ENCODE measurements around the gene RFXAP. TPM values are rescaled to one million over a fixed set of nuclear protein-coding genes. Genes with fewer than 3 reads are reported as not detected.
"Not testable (repeated sequence)": the region's sequence is repeated elsewhere in the genome, so short reads cannot be mapped to it uniquely, and the experiment has no call there.

RFXAP gene
- total RNA-seq, 1 donor from 2014 or later, result 5.3 TPM

- Histone ChIP-seq H3K4me1 (no peaks in the 10 kb centered on the region), H3K36me3 (no peaks in the 10 kb centered on the region), H3K9me3 (no peaks in the 10 kb centered on the region), H3K27ac (no peak overlapping the region), H3K27me3 (no peaks in the 10 kb centered on the region), H3K4me3 (no peak overlapping the region)
- no peak for DNase-seq
- no peak for TF ChIP-seq CTCF (IDR thresholded peaks at IDR 0.05)
- intact Hi-C loops (cut with DNase I), result no loop called here
- no peak for ATAC-seq
Observed at GRCh38 chr13:36776175-36776574, 42.8 kb upstream of the RFXAP start.

GRCh38 chr13:36778083-36778671 is 40.8 kb upstream of the RFXAP start:
- intact Hi-C loops (cut with DNase I), result no loop called here
- Histone ChIP-seq H3K27ac (no peak overlapping the region), H3K4me1 (no peaks in the 10 kb centered on the region), H3K4me3 (no peak overlapping the region), H3K9me3 (no peaks in the 10 kb centered on the region), H3K36me3 (no peaks in the 10 kb centered on the region), H3K27me3 (no peaks in the 10 kb centered on the region)
- DNase-seq, result no peak
- no peak for TF ChIP-seq CTCF (IDR thresholded peaks at IDR 0.05)
- ATAC-seq, result peak; percentile 67

GRCh38 chr13:36783890-36784289 is 35.1 kb upstream of the RFXAP start:
- no peaks in the 10 kb centered on the region for H3K36me3 ChIP-seq
- DNase-seq (no peak), ATAC-seq (no peak)
- H3K9me3 ChIP-seq, result no peaks in the 10 kb centered on the region
- intact Hi-C loops (cut with DNase I), result no loop called here
- TF ChIP-seq CTCF (IDR thresholded peaks at IDR 0.05), result no peak
- no peaks in the 10 kb centered on the region for H3K27me3 ChIP-seq
- no peaks in the 10 kb centered on the region for H3K4me1 ChIP-seq
- H3K27ac ChIP-seq, result no peak overlapping the region
- no peak overlapping the region for H3K4me3 ChIP-seq

GRCh38 chr13:36786175-36786574 is 32.8 kb upstream of the RFXAP start:
- H3K4me1 ChIP-seq; intact Hi-C loops (cut with DNase I); DNase-seq; ATAC-seq; H3K9me3 ChIP-seq; H3K27me3 ChIP-seq; H3K36me3 ChIP-seq; H3K4me3 ChIP-seq; H3K27ac ChIP-seq: not testable (repeated sequence)

- ATAC-seq (no peak), DNase-seq (no peak)
- no peak overlapping the region for H3K27ac ChIP-seq
- H3K27me3 ChIP-seq, result no peaks in the 10 kb centered on the region
- H3K9me3 ChIP-seq, result no peaks in the 10 kb centered on the region
- H3K36me3 ChIP-seq, result no peaks in the 10 kb centered on the region
- intact Hi-C loops (cut with DNase I), result no loop called here
- TF ChIP-seq CTCF (IDR thresholded peaks at IDR 0.05), result no peak
- no peaks in the 10 kb centered on the region for H3K4me1 ChIP-seq
- no peak overlapping the region for H3K4me3 ChIP-seq
Observed at GRCh38 chr13:36787181-36787580, 31.8 kb upstream of the RFXAP start.

GRCh38 chr13:36788276-36788675 is 30.7 kb upstream of the RFXAP start:
- no peak for ATAC-seq
- H3K9me3 ChIP-seq, result no peaks in the 10 kb centered on the region

More at GRCh38 chr13:36788276-36788675, 30.7 kb upstream of the RFXAP start:
- no peaks in the 10 kb centered on the region for H3K27me3 ChIP-seq
- intact Hi-C loops (cut with DNase I), result no loop called here
- H3K4me3 ChIP-seq, result no peak overlapping the region
- H3K4me1 ChIP-seq, result no peaks in the 10 kb centered on the region
- TF ChIP-seq CTCF (IDR thresholded peaks at IDR 0.05), result no peak
- DNase-seq, result no peak
- no peak overlapping the region for H3K27ac ChIP-seq
- no peaks in the 10 kb centered on the region for H3K36me3 ChIP-seq
